SK-N-SH treated with all-trans-retinoic acid at 6 μM for 48 hours (cell line): ENCODE data around the gene SMOC2.

ENCODE experiments used
- ATAC-seq: fragments of 200-7000 bp; cut with Tn5 transposase; 3 replicates; pipeline ENCODE4 v1.9.1; 2020; ENCODE audit warnings: mild to moderate bottlenecking, moderate library complexity
- ARNTL ChIP-seq: fragments of 450-650 bp; formaldehyde crosslinking; IDR thresholded peaks from 2 replicates; pipeline ENCODE4 v1.5.0; 2020; ENCODE audit warnings: low read depth, mild to moderate bottlenecking, moderate library complexity, borderline replicate concordance
- BACH2 ChIP-seq: fragments of 250-450 bp; sonication (Bioruptor Pico); IDR thresholded peaks from 2 replicates; pipeline ENCODE4 v1.9.0; 2021; ENCODE audit warnings: mild to moderate bottlenecking, borderline replicate concordance
- CREB5 ChIP-seq: fragments of 250-450 bp; sonication (Bioruptor Pico); IDR thresholded peaks from 2 replicates; pipeline ENCODE4 v1.5.1; 2020; ENCODE audit warnings: low read depth, mild to moderate bottlenecking, moderate library complexity
- CSDC2 ChIP-seq: fragments of 250-450 bp; sonication (Bioruptor Pico); IDR thresholded peaks from 2 replicates; pipeline ENCODE4 v1.5.0; 2020; ENCODE audit warnings: mild to moderate bottlenecking, moderate library complexity
- CSRNP3 ChIP-seq: fragments of 250-450 bp; sonication (Bioruptor Pico); IDR thresholded peaks from 2 replicates; pipeline ENCODE4 v1.5.1; 2021; ENCODE audit warnings: mild to moderate bottlenecking, moderate library complexity
- ESRRG ChIP-seq: fragments of 250-450 bp; sonication (Bioruptor Pico); IDR thresholded peaks from 2 replicates; pipeline ENCODE4 v1.6.1; 2021; ENCODE audit warnings: mild to moderate bottlenecking
- GLIS3 ChIP-seq: fragments of 250-450 bp; sonication (Bioruptor Pico); IDR thresholded peaks from 2 replicates; pipeline ENCODE4 v1.5.0; 2020; ENCODE audit warnings: mild to moderate bottlenecking, moderate library complexity
- OSR1 ChIP-seq: fragments of 250-450 bp; sonication (Bioruptor Pico); IDR thresholded peaks from 2 replicates; pipeline ENCODE4 v1.8.0; 2022; ENCODE audit warnings: moderate library complexity, mild to moderate bottlenecking, inconsistent platforms
- POU6F1 ChIP-seq: fragments of 250-450 bp; sonication (Bioruptor Pico); IDR thresholded peaks from 2 replicates; pipeline ENCODE4 v1.8.0; 2021; ENCODE audit warnings: low read depth, mild to moderate bottlenecking, moderate library complexity, borderline replicate concordance
- RARB ChIP-seq: fragments of 250-450 bp; sonication (Bioruptor Pico); IDR thresholded peaks from 2 replicates; pipeline ENCODE4 v1.8.0; 2021; ENCODE audit warnings: mild to moderate bottlenecking, moderate library complexity
- SNAI2 ChIP-seq: fragments of 250-450 bp; sonication (Bioruptor Pico); IDR thresholded peaks from 2 replicates; pipeline ENCODE4 v1.5.0; 2020; ENCODE audit warnings: mild to moderate bottlenecking, moderate library complexity
- TCF4 ChIP-seq: fragments of 250-450 bp; sonication (Bioruptor Pico); IDR thresholded peaks from 2 replicates; pipeline ENCODE4 v1.8.0; 2021; ENCODE audit warnings: mild to moderate bottlenecking, moderate library complexity, borderline replicate concordance
- TOX ChIP-seq: fragments of 250-450 bp; sonication (Bioruptor Pico); IDR thresholded peaks from 2 replicates; pipeline ENCODE4 v1.8.0; 2021; ENCODE audit warnings: mild to moderate bottlenecking, moderate library complexity, borderline replicate concordance
- ZC3H10 ChIP-seq: fragments of 250-450 bp; sonication (Bioruptor Pico); IDR thresholded peaks from 2 replicates; pipeline ENCODE4 v1.5.1; 2021; ENCODE audit warnings: mild to moderate bottlenecking, moderate library complexity
- ZFP30 ChIP-seq: fragments of 450-650 bp; formaldehyde crosslinking; IDR thresholded peaks from 2 replicates; pipeline ENCODE4 v1.5.0; 2022; ENCODE audit warnings: mild to moderate bottlenecking, moderate library complexity
- ZNF565 ChIP-seq: fragments of 450-650 bp; formaldehyde crosslinking; conservative IDR thresholded peaks from 2 replicates; pipeline ENCODE4 v1.5.0; 2020; ENCODE audit warnings: low read depth, mild to moderate bottlenecking, moderate library complexity
- ZNF70 ChIP-seq: fragments of 450-650 bp; formaldehyde crosslinking; IDR thresholded peaks from 2 replicates; pipeline ENCODE4 v1.5.0; 2020; ENCODE audit warnings: mild to moderate bottlenecking, moderate library complexity
- ZNF8 ChIP-seq: fragments of 450-650 bp; formaldehyde crosslinking; IDR thresholded peaks from 2 replicates; pipeline ENCODE4 v1.5.0; 2020; ENCODE audit warnings: mild to moderate bottlenecking, moderate library complexity
- TF ChIP-seq, protein P1 (sequence below): fragments of 250-450 bp; sonication (Bioruptor Pico); IDR thresholded peaks from 2 replicates; pipeline ENCODE4 v1.8.0; 2020; ENCODE audit warnings: mild to moderate bottlenecking, moderate library complexity, borderline replicate concordance
- TF ChIP-seq, protein P2 (sequence below): fragments of 250-450 bp; sonication (Bioruptor Pico); IDR thresholded peaks from 2 replicates; pipeline ENCODE4 v1.5.0; 2020; ENCODE audit warnings: mild to moderate bottlenecking, moderate library complexity

SMOC2 gene

DNA sequence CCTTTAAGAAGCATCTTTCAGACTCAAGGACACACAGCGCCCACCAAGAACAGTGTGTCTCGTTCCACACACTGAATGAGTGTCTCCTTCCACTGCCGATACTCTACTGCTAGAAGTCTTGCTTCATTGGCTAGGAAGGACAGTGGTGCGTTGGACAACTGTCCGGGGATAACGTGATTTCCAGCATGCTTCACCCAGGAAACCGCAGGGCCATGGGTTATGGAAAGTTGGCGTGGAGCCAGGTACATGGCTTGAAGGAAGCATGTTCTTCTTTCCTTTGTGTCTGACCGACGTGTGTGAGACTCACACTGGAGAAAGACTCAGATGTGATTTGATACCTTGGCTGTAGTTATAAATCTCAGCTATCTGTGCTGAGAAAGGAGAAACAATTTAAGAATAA lies 73.2 kb downstream of the SMOC2 start:
- TF ChIP-seq CSDC2 (CRISPR knock-in tag) (no peak), RARB (no peak), ZNF8 (CRISPR knock-in tag) (no peak), TCF4 (CRISPR knock-in tag) (no peak), ESRRG (no peak), ZNF565 (CRISPR knock-in tag) (no peak), TOX (no peak), ZNF70 (CRISPR knock-in tag) (no peak), ZC3H10 (CRISPR knock-in tag) (no peak), ZFP30 (no peak), CREB5 (no peak), GLIS3 (CRISPR knock-in tag) (no peak)
- TF ChIP-seq, protein P1, sequence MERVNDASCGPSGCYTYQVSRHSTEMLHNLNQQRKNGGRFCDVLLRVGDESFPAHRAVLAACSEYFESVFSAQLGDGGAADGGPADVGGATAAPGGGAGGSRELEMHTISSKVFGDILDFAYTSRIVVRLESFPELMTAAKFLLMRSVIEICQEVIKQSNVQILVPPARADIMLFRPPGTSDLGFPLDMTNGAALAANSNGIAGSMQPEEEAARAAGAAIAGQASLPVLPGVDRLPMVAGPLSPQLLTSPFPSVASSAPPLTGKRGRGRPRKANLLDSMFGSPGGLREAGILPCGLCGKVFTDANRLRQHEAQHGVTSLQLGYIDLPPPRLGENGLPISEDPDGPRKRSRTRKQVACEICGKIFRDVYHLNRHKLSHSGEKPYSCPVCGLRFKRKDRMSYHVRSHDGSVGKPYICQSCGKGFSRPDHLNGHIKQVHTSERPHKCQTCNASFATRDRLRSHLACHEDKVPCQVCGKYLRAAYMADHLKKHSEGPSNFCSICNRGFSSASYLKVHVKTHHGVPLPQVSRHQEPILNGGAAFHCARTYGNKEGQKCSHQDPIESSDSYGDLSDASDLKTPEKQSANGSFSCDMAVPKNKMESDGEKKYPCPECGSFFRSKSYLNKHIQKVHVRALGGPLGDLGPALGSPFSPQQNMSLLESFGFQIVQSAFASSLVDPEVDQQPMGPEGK (CRISPR knock-in tag) = no peak
- TF ChIP-seq, protein P2, sequence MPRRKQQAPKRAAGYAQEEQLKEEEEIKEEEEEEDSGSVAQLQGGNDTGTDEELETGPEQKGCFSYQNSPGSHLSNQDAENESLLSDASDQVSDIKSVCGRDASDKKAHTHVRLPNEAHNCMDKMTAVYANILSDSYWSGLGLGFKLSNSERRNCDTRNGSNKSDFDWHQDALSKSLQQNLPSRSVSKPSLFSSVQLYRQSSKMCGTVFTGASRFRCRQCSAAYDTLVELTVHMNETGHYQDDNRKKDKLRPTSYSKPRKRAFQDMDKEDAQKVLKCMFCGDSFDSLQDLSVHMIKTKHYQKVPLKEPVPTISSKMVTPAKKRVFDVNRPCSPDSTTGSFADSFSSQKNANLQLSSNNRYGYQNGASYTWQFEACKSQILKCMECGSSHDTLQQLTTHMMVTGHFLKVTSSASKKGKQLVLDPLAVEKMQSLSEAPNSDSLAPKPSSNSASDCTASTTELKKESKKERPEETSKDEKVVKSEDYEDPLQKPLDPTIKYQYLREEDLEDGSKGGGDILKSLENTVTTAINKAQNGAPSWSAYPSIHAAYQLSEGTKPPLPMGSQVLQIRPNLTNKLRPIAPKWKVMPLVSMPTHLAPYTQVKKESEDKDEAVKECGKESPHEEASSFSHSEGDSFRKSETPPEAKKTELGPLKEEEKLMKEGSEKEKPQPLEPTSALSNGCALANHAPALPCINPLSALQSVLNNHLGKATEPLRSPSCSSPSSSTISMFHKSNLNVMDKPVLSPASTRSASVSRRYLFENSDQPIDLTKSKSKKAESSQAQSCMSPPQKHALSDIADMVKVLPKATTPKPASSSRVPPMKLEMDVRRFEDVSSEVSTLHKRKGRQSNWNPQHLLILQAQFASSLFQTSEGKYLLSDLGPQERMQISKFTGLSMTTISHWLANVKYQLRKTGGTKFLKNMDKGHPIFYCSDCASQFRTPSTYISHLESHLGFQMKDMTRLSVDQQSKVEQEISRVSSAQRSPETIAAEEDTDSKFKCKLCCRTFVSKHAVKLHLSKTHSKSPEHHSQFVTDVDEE (CRISPR knock-in tag) = no peak

GRCh38 chr6:168515376-168515775 lies 74.4 kb downstream of the SMOC2 start:
- TF ChIP-seq ZNF70 (CRISPR knock-in tag) (no peak), POU6F1 (no peak), ZC3H10 (CRISPR knock-in tag) (no peak), SNAI2 (no peak), CSRNP3 (no peak), ZFP30 (no peak), ESRRG (no peak), CSDC2 (CRISPR knock-in tag) (no peak), TCF4 (CRISPR knock-in tag) (no peak), RARB (no peak), TOX (no peak), BACH2 (CRISPR knock-in tag) (no peak), GLIS3 (CRISPR knock-in tag) (no peak), ZNF565 (CRISPR knock-in tag) (no peak), ARNTL (CRISPR knock-in tag) (no peak), OSR1 (CRISPR knock-in tag) (no peak)
- TF ChIP-seq, protein P1 (CRISPR knock-in tag) = no peak
- TF ChIP-seq, protein P2 (CRISPR knock-in tag) = no peak
- no peak for ATAC-seq

More for the DNA sequence above, 73.2 kb downstream of the SMOC2 start:
- no peak for ATAC-seq
